OCI-LY7 (cell line): ENCODE data around the gene WNT2. TPM values are rescaled to one million over a fixed set of nuclear protein-coding genes. Genes with fewer than 3 reads are reported as not detected.

Experiments
- Bru-seq: library from RNA; stranded (reverse); fragments of 400-500 nt; gene quantifications from one replicate; lab custom pipeline; 2021; lab: Mats Ljungman, UMichigan
- BruChase-seq, 2 experiments: library from RNA; stranded (reverse); fragments of 400-500 nt; gene quantifications; one replicate each; lab custom pipeline; 2021; lab: Mats Ljungman, UMichigan
- BruUV-seq: library from RNA; stranded (reverse); fragments of 400-500 nt; replicated peaks from 2 replicates; lab custom pipeline; 2021; lab: Mats Ljungman, UMichigan
- CTCF ChIA-PET: fragments of 300-600 bp; sonication (Branson Sonifier 250); formaldehyde crosslinking; loops from one replicate; lab custom pipeline; 2022; ENCODE audit warnings: antibody characterized with exemption; ENCODE audit not compliant: unreplicated experiment; lab: Charles Lee
- POLR2A ChIA-PET: fragments of 300-600 bp; sonication (Branson Sonifier 250); formaldehyde crosslinking; loops from one replicate; lab custom pipeline; 2022; ENCODE audit warnings: antibody characterized with exemption; lab: Charles Lee
- DNase-seq: peaks from one replicate; pipeline ENCODE4 v3.0.0-alpha.2; 2015; ENCODE audit warnings: low spot score
- H2AFZ ChIP-seq: fragments of 200-600 bp; sonication (generic), shearing (Covaris generic); 2 replicates; pipeline ENCODE4 v1.6.1; 2014; ENCODE audit warnings: mild to moderate bottlenecking, antibody characterized with exemption, low read length, moderate library complexity
- H3K27ac ChIP-seq: fragments of 200-600 bp; sonication (generic); 2 replicates; pipeline ENCODE4 v1.5.1; 2014; ENCODE audit warnings: mixed run types, low read depth, mild to moderate bottlenecking, moderate library complexity, low read length, inconsistent platforms; ENCODE audit not compliant: poor library complexity, severe bottlenecking
- H3K36me3 ChIP-seq: fragments of 200-600 bp; sonication (generic); 2 replicates; pipeline ENCODE4 v1.6.1; 2014; ENCODE audit warnings: mild to moderate bottlenecking, antibody characterized with exemption, low read length, moderate library complexity, mixed read lengths; ENCODE audit not compliant: insufficient read depth
- H3K4me1 ChIP-seq: fragments of 200-600 bp; sonication (generic); 2 replicates; pipeline ENCODE4 v1.5.1; 2014; ENCODE audit warnings: mild to moderate bottlenecking, low read length; ENCODE audit not compliant: insufficient read depth, poor library complexity, severe bottlenecking
- H3K4me2 ChIP-seq: fragments of 200-600 bp; sonication (generic); 2 replicates; pipeline ENCODE4 v1.6.1; 2014; ENCODE audit warnings: mild to moderate bottlenecking, low read length
- H3K4me3 ChIP-seq: fragments of 200-600 bp; sonication (generic); 2 replicates; pipeline ENCODE4 v1.5.1; 2014; ENCODE audit warnings: mild to moderate bottlenecking, low read depth, low read length; ENCODE audit not compliant: poor library complexity, severe bottlenecking
- H3K79me2 ChIP-seq: fragments of 200-600 bp; sonication (generic); 2 replicates; pipeline ENCODE4 v1.6.1; 2016; ENCODE audit warnings: low read depth, mild to moderate bottlenecking, low read length, moderate library complexity, mixed read lengths; ENCODE audit not compliant: insufficient read depth
- H3K9me2 ChIP-seq: fragments of 200-600 bp; sonication (generic); 2 replicates; pipeline ENCODE4 v1.6.1; 2016; ENCODE audit warnings: mild to moderate bottlenecking, low read length, mixed read lengths; ENCODE audit not compliant: insufficient read depth
- H3K9me3 ChIP-seq: fragments of 200-600 bp; sonication (generic); 2 replicates; pipeline ENCODE4 v1.6.1; 2014; ENCODE audit warnings: mild to moderate bottlenecking, mixed run types, low read length, mixed read lengths
- H4K20me1 ChIP-seq: fragments of 200-600 bp; sonication (generic); 2 replicates; pipeline ENCODE4 v1.6.1; 2014; ENCODE audit warnings: mild to moderate bottlenecking, antibody characterized with exemption, low read length, moderate library complexity, mixed read lengths; ENCODE audit not compliant: insufficient read depth
- CTCF ChIP-seq: fragments of 200-600 bp; sonication (generic); conservative IDR thresholded peaks from 2 replicates; pipeline ENCODE4 v1.5.1; 2014; ENCODE audit warnings: mild to moderate bottlenecking, antibody characterized with exemption, low read length, moderate library complexity, mixed read lengths
- EZH2phosphoT487 ChIP-seq: fragments of 200-600 bp; sonication (generic); IDR thresholded peaks from 2 replicates; pipeline ENCODE4 v1.6.1; 2018; ENCODE audit warnings: low read depth, borderline replicate concordance, mild to moderate bottlenecking, mixed run types, antibody characterized with exemption, low read length, moderate library complexity, mixed read lengths
- intact Hi-C: fragments of 100-400 bp; cut with micrococcal nuclease; formaldehyde crosslinking; loops from one replicate; pipeline ENCODE4 v1.10.0; 2022; ENCODE audit not compliant: unreplicated experiment
- long read RNA-seq: library from polyadenylated mRNA; stranded (forward); transcript quantifications from one replicate; pipeline ENCODE4 v2.0.0, GENCODE V29; 2022
- total RNA-seq, 2 experiments: library from RNA; depleted of rRNA in 1 of 2; stranded (reverse); fragments of >200 nt in 1 of 2; shearing (Covaris generic) in 1 of 2; gene quantifications; 2 replicates each; pipeline ENCODE4 v1.2.3, GENCODE V29; 2014 to 2022

Gene WNT2
- total RNA-seq (2014; rRNA removed; shearing (Covaris generic)) (not detected in 2 replicates), total RNA-seq (2022) (not detected in 2 replicates), Bru-seq, nascent RNA (not detected), BruChase-seq, experiment 1, labeled RNA remaining after a 6-hour chase (not detected), BruChase-seq, experiment 2, labeled RNA remaining after a 2-hour chase (not detected)
- long read RNA-seq, result 0 reads

DNA sequence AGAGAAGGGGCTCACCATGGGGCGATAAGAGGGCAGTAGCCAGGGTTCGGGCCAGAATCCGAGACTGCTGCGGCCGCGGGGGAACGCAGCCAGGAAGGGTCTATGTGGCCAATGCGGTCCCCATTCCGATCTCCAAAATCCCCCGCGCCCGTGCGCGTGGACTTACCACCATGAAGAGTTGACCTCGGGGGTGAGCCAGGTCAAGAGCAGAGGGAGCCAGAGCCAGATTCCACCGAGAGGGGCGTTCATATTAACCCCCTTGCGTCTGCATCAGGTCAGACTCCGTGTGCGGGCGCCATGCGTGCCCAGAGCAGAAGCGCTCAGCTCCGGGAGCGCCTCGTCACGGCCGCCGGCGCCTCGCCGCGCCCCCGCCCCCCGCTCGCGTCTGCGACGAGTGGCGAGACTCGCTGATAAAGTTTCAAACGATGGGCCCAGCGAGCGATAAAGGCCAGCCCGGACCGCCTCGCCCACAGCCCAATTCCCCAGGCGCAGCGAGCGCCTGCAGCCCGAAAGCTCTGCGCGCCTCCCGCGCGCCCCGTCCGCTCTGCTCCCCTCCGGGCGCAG is at the start of gene WNT2:
WNT2 (minus strand) TSS at position 318 of the 564 bp plus-strand sequence; CDS start at position 249, 69 bp downstream.
- BruUV-seq, result no TSS peak
- POLR2A ChIA-PET, result no interaction called here
- intact Hi-C loops, result no loop called here

GRCh38 chr7:117372073-117372472 is 49.2 kb upstream of the WNT2 start:
- TF ChIP-seq CTCF (no peak), EZH2phosphoT487 (no peak)
- Histone ChIP-seq H3K79me2 (no peaks in the 10 kb centered on the region), H3K9me3 (no peaks in the 10 kb centered on the region), H3K4me2 (no peak overlapping the region), H2AFZ (no peak overlapping the region), H3K27ac (no peak overlapping the region), H3K9me2 (no peaks in the 10 kb centered on the region), H3K36me3 (no peaks in the 10 kb centered on the region), H3K4me1 (no peaks in the 10 kb centered on the region), H4K20me1 (no peaks in the 10 kb centered on the region), H3K4me3 (no peak overlapping the region)
- no peak for DNase-seq
- CTCF ChIA-PET, result no interaction called here
- intact Hi-C loops, result no loop called here
- POLR2A ChIA-PET, result interaction anchor here (0.5 kb wide), 1 partner anchor 456 kb away, joined by 3 read pairs; no protein-coding TSS in a partner anchor
- no TSS peak for BruUV-seq

More for the DNA sequence above, at the start of gene WNT2:
- Histone ChIP-seq H3K4me3 (no peak within 1 kb of the TSS), H3K27ac (no peak within 1 kb of the TSS), H3K9me3 (no peaks in the 10 kb centered on the region), H3K79me2 (no peaks in the 10 kb centered on the region), H3K4me1 (no peaks in the 10 kb centered on the region), H3K4me2 (no peak within 1 kb of the TSS), H2AFZ (no peak within 1 kb of the TSS), H3K36me3 (no peaks in the 10 kb centered on the region), H4K20me1 (no peaks in the 10 kb centered on the region), H3K9me2 (no peaks in the 10 kb centered on the region)
- no peak for TF ChIP-seq EZH2phosphoT487
- no peak for DNase-seq
- CTCF ChIA-PET, result no interaction called here

GRCh38 chr7:117364339-117365080 is 41.7 kb upstream of the WNT2 start:
- BruUV-seq, result no TSS peak
- POLR2A ChIA-PET, result no interaction called here
- intact Hi-C loops, result no loop called here

More at GRCh38 chr7:117364339-117365080, 41.7 kb upstream of the WNT2 start:
- no peaks in the 10 kb centered on the region for H3K9me3 ChIP-seq
- no peak for DNase-seq
- H4K20me1 ChIP-seq, result no peaks in the 10 kb centered on the region
- H3K36me3 ChIP-seq, result no peaks in the 10 kb centered on the region
- H2AFZ ChIP-seq, result no peak overlapping the region
- CTCF ChIA-PET, result no interaction called here
- TF ChIP-seq CTCF, result no peak
- TF ChIP-seq EZH2phosphoT487, result no peak
- no peak overlapping the region for H3K27ac ChIP-seq
- no peaks in the 10 kb centered on the region for H3K4me1 ChIP-seq
- no peaks in the 10 kb centered on the region for H3K9me2 ChIP-seq
- H3K79me2 ChIP-seq, result no peaks in the 10 kb centered on the region
- H3K4me3 ChIP-seq, result no peak overlapping the region
- H3K4me2 ChIP-seq, result no peak overlapping the region
